H4 (cell line): Measurements from ENCODE around the gene CACNA1G. TPM values are rescaled to one million over a fixed set of nuclear protein-coding genes. Genes with fewer than 3 reads are reported as not detected.
A peak's percentile ranks its signal among the peaks of the same experiment; 100 is the strongest.

Source experiments
- DNase-seq: peaks from one replicate; pipeline ENCODE4 v3.0.0-alpha.2; 2015; ENCODE audit warnings: low spot score
- total RNA-seq: library from RNA; depleted of rRNA; stranded (reverse); fragments of >200 nt; shearing (Covaris generic); gene quantifications from 2 replicates; pipeline ENCODE4 v1.2.3, GENCODE V29; 2014

Gene CACNA1G
- total RNA-seq, 1 experiment from 2014 or later: 0.97 TPM

DNA sequence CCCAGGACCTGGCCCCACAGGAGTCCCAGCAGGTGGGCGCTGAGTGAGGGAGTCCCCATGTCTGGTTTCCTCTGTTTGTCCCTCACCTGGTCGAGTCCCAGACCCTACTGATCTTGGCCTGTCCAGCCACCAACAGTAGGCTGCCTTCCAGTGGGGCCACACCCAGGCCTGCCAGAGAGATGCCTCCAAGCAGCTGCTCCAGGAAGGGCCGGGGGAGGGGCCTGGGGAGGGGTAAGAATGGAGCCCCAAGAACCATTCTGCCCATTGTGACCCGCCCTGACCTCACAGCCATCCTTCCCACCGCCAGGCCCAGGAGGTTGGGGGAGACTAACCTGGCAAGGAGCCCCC is 12.8 kb upstream of the CACNA1G start:
- DNase-seq: no peak

GRCh38 chr17:50548831-50549230 is 11.7 kb upstream of the CACNA1G start:
- no peak for DNase-seq

- no peak for DNase-seq
Measured at GRCh38 chr17:50549256-50549941, 11.1 kb upstream of the CACNA1G start.

DNA sequence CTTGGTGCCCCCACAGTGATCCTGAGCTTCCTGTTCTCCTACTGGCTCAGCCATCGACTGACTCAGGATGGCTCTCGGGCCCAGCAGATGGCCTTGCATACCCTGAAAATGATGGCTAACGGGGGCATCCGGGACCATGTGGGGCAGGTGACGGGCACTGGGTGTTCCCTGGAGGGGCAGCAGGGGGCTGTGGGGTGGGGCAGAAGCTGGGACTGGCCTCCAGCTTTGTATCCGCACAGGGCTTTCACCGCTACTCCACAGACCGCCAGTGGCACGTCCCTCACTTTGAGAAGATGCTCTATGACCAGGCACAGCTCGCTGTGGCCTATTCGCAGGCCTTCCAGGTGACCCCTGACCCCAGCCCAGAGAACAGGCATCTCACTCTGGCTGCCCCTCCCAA is 10.5 kb upstream of the CACNA1G start:
- DNase-seq: no peak

- peak; percentile 80 for DNase-seq
Measured at GRCh38 chr17:50550661-50551432, 9.7 kb upstream of the CACNA1G start.

GRCh38 chr17:50551433-50551815 is 9.1 kb upstream of the CACNA1G start:
- DNase-seq: no peak

- DNase-seq: no peak
Measured at GRCh38 chr17:50551884-50552283, 8.6 kb upstream of the CACNA1G start.

- no peak for DNase-seq
Measured at GRCh38 chr17:50554201-50554600, 6.3 kb upstream of the CACNA1G start.

- no peak for DNase-seq
Measured at GRCh38 chr17:50556803-50557202, 3.7 kb upstream of the CACNA1G start.

DNA sequence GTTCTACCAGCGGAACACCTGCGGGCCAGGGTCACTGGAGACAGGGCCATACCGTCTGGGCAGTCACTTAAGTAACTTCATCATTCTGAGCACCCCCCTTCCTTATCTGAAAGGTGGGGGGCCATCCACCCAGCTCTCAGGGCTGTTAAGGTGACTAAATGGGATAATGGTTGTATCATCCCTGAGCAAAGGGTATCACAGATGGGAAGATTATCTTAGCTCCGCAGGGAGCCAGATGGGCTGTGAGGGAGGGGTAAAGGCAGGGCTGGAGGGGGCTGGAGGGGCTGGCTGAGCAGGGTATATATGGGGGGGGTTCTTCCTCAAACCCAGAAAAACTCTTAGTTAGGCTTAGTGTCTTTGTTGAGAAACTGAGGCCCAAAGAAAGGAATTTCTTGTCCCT is 2.9 kb upstream of the CACNA1G start:
- no peak for DNase-seq

DNA sequence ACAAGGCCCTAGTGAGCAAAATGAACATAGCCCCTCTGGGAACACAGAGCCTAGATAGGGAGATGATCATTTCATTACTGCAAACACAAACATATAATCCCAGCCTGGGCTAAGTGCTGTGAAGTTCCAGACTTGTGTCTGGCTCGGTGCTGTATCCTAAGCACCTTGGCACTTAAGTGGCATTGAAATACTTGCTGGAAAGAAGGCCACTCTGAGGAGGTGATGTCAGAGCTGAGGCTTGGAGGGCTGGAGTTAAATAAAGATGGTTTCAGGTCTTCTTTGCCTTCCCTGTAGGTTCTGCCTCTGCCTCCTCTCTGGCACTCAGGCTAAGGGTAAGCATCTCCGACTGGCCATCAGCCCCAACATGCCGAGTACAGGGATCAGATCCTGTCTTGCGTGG is 2.4 kb upstream of the CACNA1G start:
- DNase-seq: no peak

GRCh38 chr17:50558581-50558940 is 2.0 kb upstream of the CACNA1G start:
- no peak for DNase-seq

DNA sequence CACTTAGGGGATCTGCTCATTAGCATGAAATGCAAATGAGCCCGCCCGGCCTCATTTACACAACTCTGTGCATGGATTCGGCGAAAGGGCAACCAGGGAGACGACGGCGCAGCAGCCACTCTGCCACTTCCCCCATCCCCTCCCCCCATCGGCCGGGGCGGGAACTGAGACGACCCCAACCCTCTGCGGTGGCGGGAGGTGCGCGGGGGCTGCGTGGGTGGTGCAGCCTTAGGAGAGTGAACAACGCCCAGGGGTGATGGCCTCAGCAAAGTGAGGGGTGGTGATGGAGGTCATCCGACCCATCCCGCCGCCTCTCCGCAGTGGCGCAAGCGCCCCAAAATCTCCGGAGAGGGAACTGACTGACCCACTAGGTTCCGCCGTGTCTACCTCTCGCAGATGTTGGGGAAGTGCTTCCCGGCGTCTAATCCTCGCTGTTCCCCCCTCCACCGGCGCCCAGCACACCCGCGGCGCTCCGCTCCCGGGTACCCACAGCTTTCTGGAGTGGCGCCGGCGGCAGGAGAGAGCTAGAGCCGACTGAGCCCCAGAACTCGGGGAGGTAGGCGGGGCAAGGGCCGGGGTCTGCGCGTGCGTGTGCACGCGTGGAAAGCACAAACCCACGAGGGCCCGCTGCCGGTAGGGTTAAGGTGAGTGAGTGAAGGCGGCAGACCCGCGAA is 1.4 kb upstream of the CACNA1G start:
- no peak for DNase-seq

DNA sequence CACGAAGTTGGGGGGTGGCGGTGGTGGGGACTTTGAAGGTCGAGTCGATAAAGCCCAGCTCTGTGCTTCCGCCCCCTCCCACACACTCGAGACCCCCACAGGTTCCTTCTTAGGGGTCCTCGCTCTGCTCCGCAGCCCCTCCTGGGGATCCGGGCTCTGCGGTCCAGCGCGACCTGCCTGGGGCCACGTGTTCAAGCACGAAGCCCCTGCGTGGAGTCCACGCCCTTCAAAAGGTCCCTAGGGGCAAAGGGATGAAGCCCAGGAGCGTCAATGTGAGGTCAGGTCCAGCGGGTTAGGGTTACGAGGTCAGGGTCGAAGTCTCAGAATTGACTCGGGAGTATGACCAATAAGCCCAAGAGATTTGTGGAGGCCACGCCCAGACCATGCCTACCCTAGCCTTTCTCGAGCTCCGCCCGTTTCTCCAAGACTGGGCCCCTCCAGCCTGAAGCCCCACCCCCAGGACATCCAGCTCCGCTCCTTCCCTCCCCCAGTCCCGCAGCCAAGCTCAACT is 786 bp upstream of the CACNA1G start:
- DNase-seq: peak; percentile 50

- DNase-seq: no peak
Measured at GRCh38 chr17:50560931-50561745, 623 bp downstream of the CACNA1G start.

GRCh38 chr17:50561746-50562141 is 1.2 kb downstream of the CACNA1G start:
- no peak for DNase-seq

DNA sequence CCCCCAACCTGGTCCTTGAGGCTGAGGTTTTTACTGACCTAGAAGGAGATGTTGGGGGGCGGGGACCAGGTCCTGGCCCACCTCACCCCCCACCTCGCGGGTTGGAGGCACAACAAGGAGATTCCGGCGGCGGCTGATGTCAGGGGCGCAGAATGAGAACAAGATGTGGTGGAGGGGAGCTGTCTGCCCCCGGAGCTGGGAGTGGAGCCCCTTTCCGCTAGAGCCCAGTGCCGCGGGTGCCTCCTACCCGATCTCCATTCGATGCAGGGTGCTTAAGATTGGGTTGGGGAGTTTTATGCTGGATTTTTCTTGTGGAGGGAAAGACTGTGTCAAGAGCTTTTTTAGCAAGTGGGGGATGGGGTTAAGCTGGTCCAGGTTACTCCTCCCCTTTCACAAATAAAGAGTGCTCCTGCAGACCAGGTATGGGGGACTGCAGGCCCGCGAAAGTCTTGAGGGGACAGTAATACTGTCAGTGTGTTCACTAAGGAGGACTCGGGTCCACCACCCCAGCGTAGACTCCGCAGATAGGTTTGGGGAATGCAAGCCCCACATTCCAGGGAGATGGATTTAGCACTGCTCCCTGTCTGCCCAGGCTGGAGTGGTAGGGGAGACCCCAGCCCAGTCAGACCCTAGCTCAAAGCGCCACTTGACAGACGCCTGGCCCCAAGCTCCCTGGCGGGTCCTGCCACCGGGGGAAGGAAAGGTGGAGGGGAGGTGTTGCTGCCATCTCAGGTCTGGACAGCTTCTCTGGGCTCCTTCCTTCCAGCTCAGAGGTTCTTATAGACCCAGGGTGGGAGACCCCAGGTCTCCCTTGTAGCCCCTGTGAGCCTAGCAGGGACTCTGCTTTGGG is 2.0 kb downstream of the CACNA1G start:
- no peak for DNase-seq

GRCh38 chr17:50563092-50563511 is 2.6 kb downstream of the CACNA1G start:
- DNase-seq: no peak

DNA sequence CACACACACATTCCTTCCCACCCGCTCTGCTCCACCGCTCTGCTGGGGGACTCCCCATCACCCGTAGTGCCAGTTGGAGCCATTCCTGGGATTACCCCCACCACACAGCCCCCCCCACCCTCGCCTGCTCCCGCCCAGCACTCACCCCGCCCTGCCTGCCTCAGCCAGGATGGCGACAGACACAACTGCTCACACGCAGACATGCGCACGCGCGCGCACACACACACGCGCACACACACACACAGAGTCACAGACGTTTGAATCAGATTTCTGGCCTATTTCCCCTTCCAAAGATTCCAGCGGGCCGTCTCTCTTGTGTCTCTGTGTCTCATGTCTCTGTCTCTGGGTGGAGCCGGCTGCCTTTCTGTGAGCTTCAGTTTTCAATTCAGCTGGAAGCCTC is 4.4 kb downstream of the CACNA1G start:
- no peak for DNase-seq

- no peak for DNase-seq
Measured at GRCh38 chr17:50565402-50566350, 5.2 kb downstream of the CACNA1G start.
